Left lobe of liver (tissue), 2 donors: ENCODE data around the gene PITPNC1. TPM values are rescaled to one million over a fixed set of nuclear protein-coding genes. Genes with fewer than 3 reads are reported as not detected.
"Not testable (repeated sequence)": the region's sequence is repeated elsewhere in the genome, so short reads cannot be mapped to it uniquely, and the experiment has no call there.

Source experiments
- ATAC-seq: fragments of 200-7000 bp; cut with Tn5 transposase; one replicate; pipeline ENCODE4 v1.9.1; 2020; ENCODE audit warnings: mild to moderate bottlenecking, moderate library complexity
- DNase-seq: peaks from one replicate; pipeline ENCODE4 v3.0.0-alpha.2; 2020; ENCODE audit warnings: low spot score
- total RNA-seq: library from RNA; stranded (reverse); gene quantifications from one replicate; pipeline ENCODE4 v1.2.1, GENCODE V29; 2021
- donor health status: DM: no; HTN: no; CAD: no; lungs with moderate emphysema.
- donor health status: DM: no; HTN: yes; CAD: no.

PITPNC1 gene
- total RNA-seq, 1 donor from 2014 or later: 13.1 TPM

DNA sequence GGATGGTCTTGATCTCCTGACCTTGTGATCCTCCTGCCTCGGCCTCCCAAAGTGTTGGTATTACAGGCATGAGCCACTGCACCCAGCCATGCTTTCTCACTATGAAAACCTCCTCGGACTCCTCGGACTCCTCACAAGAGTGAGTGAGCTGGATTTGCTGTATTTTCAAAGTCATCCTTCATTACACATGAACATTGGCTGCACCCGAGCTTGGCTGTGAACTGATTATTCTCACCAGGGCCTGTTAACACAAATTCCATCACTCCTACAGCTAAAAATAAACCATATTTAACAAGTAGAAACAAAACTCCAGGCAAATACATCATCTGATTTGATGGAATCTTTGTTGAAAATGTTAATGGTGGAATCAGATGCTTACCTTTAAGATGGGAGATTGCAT, 50.3 kb downstream of the PITPNC1 start:
- no peak for DNase-seq
- no peak for ATAC-seq

DNA sequence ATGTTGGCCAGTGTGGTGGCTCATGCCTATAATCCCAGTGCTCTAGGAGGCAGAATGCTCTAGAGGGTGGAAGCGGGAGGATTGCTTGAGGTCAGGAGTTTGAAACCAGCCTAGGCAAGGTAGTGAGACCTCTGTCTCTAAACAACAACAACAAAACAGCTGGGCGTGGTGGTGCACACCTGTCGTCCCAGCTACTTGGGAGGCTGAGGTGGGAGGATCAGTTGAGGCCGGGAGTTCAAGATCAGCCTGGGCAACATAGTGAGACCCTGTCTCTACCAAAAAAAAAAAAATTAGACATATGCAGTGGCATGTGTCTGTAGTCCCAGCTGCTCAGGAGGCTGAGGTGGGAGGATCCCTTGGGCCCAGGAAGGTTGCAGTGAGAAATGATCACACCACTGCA, 53.4 kb downstream of the PITPNC1 start:
- DNase-seq, ATAC-seq: not testable (repeated sequence)

DNA sequence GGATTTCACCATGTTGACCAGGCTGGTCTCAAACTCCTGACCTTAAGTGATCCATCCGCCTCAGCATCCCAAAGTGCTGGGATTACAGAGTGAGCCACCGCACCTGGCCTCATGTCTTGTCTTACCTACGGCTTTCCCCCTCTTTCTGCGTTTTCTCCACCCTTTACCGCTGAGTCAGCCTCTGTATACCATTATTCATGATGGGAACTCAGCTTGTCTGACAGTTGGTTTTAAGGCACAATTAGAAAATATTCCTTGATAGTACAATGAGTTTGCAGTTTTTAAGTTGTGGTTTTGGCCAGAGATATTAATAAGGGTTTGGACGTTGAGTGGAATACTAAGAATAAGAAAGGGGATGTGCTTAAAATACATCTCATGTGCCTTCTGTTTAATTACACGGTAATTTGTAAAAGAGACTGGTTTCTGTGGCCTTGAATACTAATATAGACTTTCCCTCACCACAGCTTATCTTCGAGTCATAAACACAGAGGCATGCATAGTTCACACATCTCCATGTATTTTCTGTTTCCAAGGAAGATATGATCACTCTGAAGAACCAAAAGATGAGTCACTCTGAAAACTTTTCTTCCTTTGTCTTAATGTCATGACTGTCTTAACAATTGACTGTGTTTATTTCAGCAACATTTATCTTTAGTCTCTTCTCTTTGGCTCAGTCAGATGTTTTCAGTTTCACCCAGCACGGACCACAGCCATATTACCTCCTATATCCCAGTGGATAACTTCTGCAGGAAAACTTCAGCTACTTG, 54.4 kb downstream of the PITPNC1 start:
- DNase-seq: no peak
- no peak for ATAC-seq

DNA sequence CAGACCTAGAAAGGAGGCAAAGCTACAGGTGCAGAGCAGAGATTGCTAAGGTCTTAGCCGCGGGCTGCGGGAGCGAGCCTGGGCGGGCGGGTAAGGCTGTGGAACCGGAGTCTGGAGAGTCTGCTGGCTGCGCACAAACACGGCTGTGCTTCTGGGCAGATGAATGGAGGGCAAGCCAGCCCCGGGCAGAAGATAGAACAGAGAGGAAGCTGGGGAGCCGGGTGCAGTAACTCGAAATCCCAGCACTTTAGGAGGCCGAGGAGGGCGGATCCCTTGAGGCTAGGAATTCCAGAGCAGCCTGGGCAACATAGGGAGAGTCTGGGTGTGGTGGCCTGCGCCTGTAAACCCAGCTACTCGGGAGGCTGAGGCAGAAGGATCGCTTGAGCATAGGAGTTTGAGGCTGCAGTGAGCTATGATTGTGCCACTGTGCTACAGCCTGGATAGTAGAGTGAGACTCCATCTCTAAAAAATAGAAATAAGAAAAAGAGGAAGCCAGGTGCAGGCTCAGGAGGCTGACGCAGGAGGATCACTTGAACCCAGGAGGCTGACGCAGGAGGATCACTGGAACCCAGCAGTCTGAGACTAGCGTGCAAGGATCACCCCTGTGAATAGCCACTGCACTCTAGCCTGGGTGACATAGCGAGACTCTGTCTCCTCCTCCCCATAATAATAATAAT, 56.3 kb downstream of the PITPNC1 start:
- ATAC-seq: no peak
- no peak for DNase-seq

DNA sequence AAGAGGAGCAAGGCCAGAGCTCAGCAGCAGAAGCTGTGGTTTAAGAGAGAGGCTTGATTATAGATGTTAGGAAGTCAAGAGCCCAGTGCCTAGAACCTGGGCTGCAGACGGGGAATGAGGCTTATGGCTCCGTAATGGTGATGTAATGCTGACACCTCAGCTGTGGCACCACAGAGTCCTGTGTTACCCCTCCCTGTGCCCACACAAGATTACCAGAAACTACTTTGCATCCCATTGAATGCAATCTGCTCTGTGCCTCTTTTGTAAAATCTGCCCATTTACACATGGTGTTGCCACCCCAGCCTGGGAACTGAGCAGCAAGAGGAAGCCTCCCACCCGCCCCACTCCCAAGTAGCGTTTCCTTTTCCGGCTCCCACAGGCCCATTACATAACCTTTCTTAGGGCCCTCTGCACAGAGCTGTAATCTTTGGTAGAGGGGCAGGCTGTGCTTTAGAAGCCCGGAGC, 57.0 kb downstream of the PITPNC1 start:
- no peak for DNase-seq
- ATAC-seq: peak; percentile 63

DNA sequence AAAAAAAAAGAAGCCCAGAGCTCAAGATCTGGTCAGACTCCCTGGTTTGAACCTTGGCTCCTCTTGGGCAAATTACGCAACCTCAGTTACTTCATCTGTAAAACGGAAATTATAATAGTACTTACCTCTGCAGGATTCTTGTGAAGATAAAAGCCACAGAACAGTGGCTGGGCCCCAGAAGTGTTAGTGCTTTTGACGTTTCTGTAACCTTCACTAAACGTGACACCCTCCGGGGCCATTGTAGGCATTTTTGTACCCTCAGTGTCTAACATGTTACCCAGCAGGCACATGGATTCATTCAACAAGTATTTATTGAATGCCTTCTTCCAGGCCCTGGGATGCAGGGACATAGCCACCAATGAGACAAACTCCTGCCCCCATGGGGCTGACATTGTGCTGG, 58.0 kb downstream of the PITPNC1 start:
- ATAC-seq (peak; percentile 53), DNase-seq (no peak)

DNA sequence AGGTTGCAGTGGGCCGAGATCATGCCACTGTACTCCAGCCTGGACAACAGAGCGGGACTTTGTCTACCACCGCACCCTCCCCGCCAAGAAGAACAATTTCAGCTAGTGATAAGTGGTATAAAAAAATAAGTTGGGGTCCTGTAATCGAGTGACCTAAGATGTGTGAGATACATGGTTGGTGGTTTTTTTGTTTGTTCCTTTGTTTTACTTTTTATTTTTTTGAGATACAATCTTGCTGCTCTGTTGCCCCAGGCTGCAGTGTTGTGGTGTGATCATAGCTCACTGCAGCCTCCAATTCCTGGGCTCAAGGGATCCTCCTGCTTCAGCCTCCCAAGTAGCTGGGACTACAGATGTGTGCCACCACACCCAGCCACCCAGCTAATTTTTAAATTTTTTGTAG, 58.7 kb downstream of the PITPNC1 start:
- DNase-seq (no peak), ATAC-seq (no peak)

DNA sequence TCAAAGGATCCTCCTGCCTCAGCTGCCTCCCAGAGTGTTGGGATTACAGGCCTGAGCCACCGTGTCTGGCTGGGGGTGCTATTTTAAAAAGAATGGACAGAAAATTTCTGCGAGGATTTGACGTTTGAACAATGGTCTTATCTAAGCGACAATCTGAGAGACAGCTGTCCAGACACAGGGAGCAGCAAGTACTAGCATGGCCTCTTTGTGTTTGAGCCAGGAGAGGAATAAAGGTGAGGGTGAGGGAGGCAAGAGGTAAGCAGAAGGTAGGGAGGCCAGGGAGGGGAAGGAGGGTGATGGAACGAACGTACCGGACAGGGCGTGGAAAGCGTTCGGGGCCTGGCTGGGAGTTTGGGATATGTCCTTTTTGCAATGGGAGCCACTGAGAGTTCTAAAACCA, 59.2 kb downstream of the PITPNC1 start:
- DNase-seq (no peak), ATAC-seq (no peak)

DNA sequence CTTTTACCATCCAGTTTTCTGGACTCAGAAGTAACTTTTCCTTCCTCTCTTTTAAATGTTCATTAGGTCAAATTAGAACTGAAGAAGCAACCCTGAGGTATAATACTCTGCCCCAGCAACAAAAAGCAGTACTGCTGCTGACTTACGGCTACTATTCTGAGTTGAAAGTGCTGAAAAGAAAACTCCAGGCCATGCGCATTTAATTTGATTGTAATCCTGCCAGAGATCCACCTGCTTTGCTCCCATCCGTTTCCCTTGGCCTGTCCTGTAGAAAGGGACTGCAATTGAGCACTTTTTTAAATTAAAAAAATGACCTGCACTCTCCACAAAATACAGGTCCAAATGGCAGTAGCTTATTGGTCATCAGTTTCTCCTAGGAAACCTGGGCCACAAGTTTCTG, 61.6 kb downstream of the PITPNC1 start:
- no peak for DNase-seq
- ATAC-seq: no peak

DNA sequence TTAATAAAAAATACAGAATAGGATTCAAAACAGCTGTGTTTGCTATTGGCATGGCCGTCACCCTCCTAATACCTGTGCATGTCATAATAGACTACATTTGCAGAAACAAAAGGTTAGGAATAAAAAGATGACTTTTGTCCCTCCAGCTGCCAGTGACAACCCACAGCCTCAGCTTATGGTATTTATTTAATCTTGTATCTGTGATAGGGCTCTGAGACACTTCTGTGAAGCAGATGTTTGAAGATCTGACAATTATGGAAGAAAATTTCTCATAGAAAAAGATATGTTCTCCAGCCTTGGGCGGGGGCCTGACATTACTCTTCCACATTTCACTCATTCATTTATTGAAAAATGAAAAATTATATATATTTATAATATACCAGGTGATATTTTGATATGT, 62.2 kb downstream of the PITPNC1 start:
- ATAC-seq (no peak), DNase-seq (no peak)

DNA sequence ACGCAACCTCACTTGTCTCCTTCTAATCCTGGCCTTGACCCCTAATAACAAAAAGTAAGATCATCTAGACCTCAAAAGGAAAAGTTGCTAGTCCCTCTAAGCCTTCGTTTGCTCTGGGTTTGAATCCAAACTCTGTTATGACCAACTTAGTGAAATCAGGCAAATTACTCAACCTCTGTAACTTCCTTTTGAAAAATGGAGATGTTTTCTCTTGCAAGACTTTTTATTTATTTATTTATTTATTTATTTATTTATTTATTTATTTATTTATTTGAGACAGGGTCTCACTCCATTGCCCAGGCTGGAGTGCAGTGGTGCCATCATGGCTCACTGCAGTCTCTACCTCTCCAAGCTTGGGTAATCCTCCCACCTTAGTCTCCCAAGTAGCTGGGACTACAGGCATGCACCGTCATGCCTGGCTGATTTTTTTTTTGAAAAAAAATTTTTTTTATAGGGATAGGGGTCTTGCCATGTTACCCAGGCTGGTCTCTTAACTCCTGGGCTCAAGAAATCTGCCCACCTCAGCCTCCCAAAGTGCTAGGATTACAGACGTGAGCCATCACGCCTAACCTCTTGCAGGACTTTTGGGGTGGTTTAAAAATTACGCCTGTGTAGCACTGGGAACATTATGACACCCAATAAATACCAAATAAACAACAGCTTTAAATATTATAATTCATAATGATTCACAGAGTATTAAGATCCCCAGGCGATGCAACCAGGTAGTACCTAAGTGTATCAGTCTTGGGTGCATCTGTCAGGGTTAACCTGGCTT, 63.4 kb downstream of the PITPNC1 start:
- DNase-seq (no peak), ATAC-seq (no peak)

DNA sequence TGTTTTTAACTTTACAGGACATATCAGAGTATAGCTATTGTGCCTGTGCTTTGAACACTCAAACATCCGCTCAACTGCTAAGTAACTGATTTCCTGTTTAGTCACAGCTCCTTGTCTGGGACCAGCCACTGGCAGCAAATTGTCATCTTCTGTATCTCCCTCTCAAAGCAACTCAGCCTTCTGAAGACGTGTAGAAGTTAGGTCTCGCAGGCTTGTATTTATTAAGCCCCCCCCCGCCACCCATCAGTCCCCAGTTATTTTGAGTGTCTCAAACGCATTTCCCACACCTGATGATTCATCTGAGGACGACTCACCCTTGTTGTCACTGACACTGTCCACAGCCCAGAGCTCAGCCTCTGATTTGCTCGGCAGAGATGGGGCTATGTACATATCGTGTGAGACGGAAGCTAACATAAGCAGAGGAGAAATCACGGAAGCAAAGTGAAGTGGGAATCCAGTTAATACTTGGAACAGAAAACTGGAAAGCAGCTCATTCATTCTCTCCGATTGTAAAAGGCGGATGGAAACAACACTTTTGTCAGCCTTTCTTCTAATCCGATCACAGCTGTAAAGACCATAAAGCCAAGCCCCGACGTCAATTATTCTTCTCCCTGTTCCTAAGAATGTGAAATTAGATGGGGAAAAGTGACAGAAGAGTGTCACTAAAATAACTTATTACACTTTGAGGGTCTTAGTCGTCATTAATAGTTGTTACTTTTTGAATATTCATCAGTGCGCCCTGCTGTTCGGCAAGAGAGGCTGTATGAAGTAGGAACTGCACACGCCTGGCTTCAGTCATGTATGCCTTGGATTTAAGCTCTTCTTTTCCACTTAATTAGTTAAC, 64.2 kb downstream of the PITPNC1 start:
- ATAC-seq: peak; percentile 15
- DNase-seq: no peak

DNA sequence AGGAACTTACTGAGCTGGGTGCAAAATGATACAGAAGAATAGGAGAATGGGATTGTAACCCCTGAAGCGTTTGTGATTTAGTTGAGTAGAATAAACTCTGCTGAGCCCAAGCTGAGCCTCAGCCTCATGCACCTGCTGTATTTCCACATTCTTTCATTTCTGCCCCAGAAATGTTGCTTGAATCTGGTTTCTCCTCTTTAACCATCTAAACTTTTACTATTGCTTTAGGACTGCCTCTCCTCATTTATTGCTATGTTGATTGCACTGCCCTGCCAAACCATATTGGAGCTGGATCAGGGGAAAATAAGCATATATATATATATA, 64.8 kb downstream of the PITPNC1 start:
- ATAC-seq (no peak), DNase-seq (no peak)

DNA sequence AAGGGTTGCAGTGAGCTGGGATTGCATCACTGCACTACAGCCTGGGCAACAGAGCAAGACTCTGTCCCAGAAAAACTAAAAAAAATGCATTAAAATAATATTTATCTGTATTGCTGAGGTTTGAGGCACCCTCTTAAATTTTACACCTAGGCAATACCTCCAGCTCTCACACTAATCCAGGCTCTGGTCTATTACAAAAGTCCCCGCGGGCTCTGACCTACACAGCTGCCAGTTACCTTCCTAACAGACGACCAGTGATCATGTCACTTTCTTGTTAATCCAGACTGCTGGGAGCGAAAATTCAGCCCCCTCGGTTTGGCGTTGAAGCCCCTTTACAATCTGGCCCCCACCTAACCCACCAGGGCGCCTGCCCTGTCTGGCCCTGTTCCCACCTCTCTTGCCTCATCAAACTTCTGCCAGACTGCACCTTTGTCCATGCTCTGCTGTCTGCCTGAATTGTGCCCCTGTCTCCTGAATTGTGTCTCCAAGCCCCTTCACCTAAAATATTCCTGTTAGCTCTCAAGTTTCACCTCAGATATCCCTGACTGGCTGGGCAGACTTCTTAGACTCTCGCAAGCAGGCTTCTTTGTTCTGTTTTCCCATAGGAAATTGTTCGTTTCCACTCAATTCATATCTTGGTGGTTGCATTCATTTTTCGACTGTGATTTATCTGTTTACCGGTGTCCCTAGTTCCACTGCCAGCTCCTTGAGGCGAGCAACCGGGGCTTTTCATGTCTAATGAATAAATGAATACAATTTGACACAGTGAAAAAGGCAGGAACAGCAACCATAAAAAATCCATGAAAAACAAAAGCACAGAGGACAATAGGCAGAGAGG, 65.9 kb downstream of the PITPNC1 start:
- ATAC-seq: peak; percentile 77
- peak; percentile 49 for DNase-seq

DNA sequence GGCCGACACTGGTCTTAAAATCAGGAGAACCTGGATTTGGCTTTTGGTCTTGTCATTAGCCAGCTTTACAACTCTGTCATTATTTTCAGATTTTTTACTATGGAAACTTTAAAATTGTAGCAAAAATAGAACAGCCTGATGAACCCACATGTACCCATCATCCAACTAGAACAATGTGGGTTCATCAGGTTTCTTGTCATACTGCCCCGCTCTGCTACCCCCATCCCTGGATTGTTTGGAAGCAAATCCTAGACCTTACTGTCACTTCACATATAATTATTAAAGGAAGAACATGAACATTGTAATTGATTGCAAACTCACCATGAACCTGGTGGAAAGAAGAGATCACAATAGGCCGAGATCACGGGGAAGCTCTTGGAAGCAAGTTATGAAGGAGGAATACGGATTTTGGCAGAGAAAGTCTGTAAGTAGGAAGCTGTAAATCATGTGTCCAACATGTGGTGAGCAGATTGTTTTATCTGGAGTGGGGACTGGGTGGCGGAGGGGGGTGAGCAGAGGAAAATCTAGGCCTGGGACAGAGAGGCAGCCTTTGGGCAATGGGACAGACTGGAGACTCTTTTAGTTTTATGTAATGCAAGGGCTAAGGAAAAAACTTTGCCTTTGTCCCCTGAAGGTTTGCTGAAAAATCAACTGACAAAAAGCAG, 67.0 kb downstream of the PITPNC1 start:
- no peak for DNase-seq
- ATAC-seq: peak; percentile 24

DNA sequence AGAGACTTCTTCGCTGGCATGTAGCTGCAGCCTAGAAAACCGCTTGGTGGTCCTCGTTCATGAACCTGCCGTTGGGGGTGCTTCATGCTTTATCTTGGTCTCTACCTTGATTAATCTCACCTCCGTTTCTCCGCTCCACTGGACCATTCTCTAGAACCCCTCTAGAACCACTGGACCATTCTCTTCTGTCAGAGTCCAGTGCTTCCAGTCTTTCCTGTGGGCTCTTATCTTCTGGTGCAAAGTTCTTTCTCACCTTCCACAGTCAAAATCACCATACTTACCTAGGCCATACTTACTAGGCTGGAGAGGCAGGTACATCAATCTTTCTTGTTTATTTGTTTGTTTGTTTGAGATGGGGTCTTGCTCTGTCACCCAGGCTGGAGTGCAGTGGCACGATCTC, 71.4 kb downstream of the PITPNC1 start:
- ATAC-seq: no peak
- DNase-seq: no peak

DNA sequence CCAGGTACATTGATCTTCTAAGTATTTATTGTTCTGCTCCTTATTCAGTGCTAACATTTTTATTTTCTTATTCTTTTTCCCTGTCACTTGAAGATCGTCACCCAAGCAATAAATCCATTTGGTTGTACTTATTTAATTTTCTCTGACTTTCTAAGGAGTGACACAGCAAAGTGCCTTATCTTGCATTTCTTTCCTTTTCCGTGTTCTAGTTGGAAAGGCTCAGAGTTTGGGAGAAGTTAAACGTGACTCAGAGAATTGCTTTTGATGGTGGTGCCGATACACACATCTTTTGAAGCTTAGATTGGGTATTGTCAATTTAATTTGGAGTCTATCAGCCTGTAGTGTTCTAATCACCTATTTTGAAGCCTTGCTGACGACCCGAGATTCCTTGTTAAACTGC, 72.0 kb downstream of the PITPNC1 start:
- DNase-seq: no peak
- no peak for ATAC-seq

DNA sequence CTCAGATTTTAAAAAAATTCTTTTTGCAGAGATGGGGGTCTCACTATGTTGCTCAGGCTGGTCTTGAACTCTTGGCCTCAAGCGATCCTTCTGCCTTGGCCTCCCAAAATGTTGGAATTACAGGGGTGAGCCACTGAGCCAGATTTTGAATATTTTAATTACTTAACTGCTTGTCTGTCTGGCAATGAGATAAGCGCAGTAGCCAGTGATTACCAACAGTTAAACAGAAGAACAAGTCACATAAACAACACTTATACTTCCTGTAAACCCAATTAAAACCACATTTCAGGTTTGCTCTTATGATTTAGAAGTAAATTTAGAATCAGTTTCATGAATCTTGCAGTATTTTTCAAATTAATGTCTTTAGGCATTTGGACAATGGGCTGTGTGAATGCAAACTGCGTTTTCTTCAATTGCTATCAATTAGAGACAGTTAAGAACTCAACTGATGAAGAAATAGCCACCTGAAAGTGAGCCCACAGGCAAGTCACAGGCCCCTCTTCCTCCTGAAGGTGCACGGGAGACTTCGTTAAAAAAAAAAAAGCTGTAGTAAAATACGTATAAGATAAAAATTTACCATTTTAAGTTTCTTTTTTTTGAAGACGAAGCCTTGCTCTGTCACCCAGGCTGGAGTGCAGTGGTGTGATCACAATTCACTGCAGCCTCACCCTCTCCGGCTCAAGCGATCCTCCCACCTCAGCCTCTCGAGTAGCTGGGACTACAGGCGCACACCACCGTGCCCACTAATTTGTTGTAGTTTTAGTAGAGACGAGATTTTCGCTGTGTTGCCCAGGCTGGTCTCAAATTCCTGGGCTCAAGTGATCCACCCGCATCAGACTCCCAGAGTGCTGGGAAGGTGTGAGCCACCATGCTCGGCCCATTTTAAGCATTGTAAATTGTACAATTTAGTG, 73.0 kb downstream of the PITPNC1 start:
- ATAC-seq (no peak), DNase-seq (no peak)
